ENCODE results near the gene ARG1. TPM values are rescaled to one million over a fixed set of nuclear protein-coding genes. Genes with fewer than 3 reads are reported as not detected.

ARG1 gene
- polyA plus RNA-seq, 1 of the 3 experiments (the other 2 are of a cell fraction) = not detected

GRCh38 chr6:131574133-131574532 is 1.1 kb downstream of the ARG1 start:
- Histone ChIP-seq H3K9me2 (no peaks in the 10 kb centered on the region; the same call in 1 of the 2 replicates), H3F3A (replicated peaks; ENCODE audit: insufficient read depth) (no peaks in the 10 kb centered on the region), H3K4me2 (no peak overlapping the region), H3K27me3 (ENCODE audit: insufficient read depth) (no peaks in the 10 kb centered on the region), H3K27ac (ENCODE audit: low read depth in 2 of 2, low read length in 1 of 2) (no peak overlapping the region), H3K79me2 (ENCODE audit: insufficient read depth) (no peaks in the 10 kb centered on the region), H4K20me1 (ENCODE audit: insufficient read depth) (no peaks in the 10 kb centered on the region), H3K4me1 (ENCODE audit: control insufficient read depth in 1 of 2, insufficient read depth in 2 of 2, low read depth in 1 of 2, low read length in 1 of 2) (no peaks in the 10 kb centered on the region), H3K4me3 (ENCODE audit: low read depth in 2 of 2, low read length in 1 of 2) (no peak overlapping the region), H2AFZ (ENCODE audit: low read depth) (no peak overlapping the region), H3K9ac (no peak overlapping the region), H3K9me3 (no peaks in the 10 kb centered on the region), H3K36me3 (replicated peaks in 1 of 2; ENCODE audit: control insufficient read depth in 1 of 2, insufficient read depth in 2 of 2, low read length in 1 of 2) (peaks cover 3 to 7% of the 10 kb centered on the region in 2 experiments)
- DNase-seq = no peak
- TF ChIP-seq POLR2AphosphoS5 (IDR thresholded peaks at IDR 0.05; ENCODE audit: low read depth, low read length) (no peak), MXI1 (IDR thresholded peaks at IDR 0.05; ENCODE audit: low read depth, low read length) (no peak), GATA2 (CRISPR knock-in tag; IDR thresholded peaks at IDR 0.05) (no peak), RFX5 (IDR thresholded peaks at IDR 0.05; ENCODE audit: low read length) (no peak), JUND (IDR thresholded peaks at IDR 0.05) (no peak), RAD21 (IDR thresholded peaks at IDR 0.05; ENCODE audit: low read length) (no peak), USF1 (IDR thresholded peaks at IDR 0.05; ENCODE audit: borderline replicate concordance, low read depth) (no peak)
- ChIA-PET POLR2A (no interaction called here), CTCF (interaction anchor here (1.4 kb wide), 1 partner anchor 12 kb away, joined by 4 read pairs; no protein-coding TSS in a partner anchor)
- WGBS (ENCODE audit: low lambda C conversion rate) = 64% methylated on average over 2 of the region's 2 CpGs

- Histone ChIP-seq H3F3A (replicated peaks; ENCODE audit: insufficient read depth) (no peaks in the 10 kb centered on the region), H3K27ac (ENCODE audit: low read depth in 2 of 2, low read length in 1 of 2) (no peak overlapping the region), H2AFZ (ENCODE audit: low read depth) (no peak overlapping the region), H3K36me3 (replicated peaks in 1 of 2; ENCODE audit: control insufficient read depth in 1 of 2, insufficient read depth in 2 of 2, low read length in 1 of 2) (peaks cover 3 to 7% of the 10 kb centered on the region in 2 experiments), H3K9me2 (no peaks in the 10 kb centered on the region; the same call in 1 of the 2 replicates), H3K4me2 (no peak overlapping the region), H3K27me3 (ENCODE audit: insufficient read depth) (no peaks in the 10 kb centered on the region), H3K4me1 (ENCODE audit: control insufficient read depth in 1 of 2, insufficient read depth in 2 of 2, low read depth in 1 of 2, low read length in 1 of 2) (no peaks in the 10 kb centered on the region), H3K9ac (no peak overlapping the region), H4K20me1 (ENCODE audit: insufficient read depth) (no peaks in the 10 kb centered on the region), H3K9me3 (no peaks in the 10 kb centered on the region), H3K79me2 (ENCODE audit: insufficient read depth) (no peaks in the 10 kb centered on the region), H3K4me3 (ENCODE audit: low read depth in 2 of 2, low read length in 1 of 2) (no peak overlapping the region)
- POLR2A ChIA-PET = no interaction called here
- CTCF ChIA-PET = interaction anchor here (1.8 kb wide), 1 partner anchor 8 kb away, joined by 4 read pairs; no protein-coding TSS in a partner anchor
- WGBS (ENCODE audit: low lambda C conversion rate) = 90% methylated on average over 4 of the region's 4 CpGs
- no peak for DNase-seq
- TF ChIP-seq FOXM1 (IDR thresholded peaks at IDR 0.05; ENCODE audit: low read depth) (no peak), JUND (IDR thresholded peaks at IDR 0.05) (no peak), USF2 (IDR thresholded peaks at IDR 0.05; ENCODE audit: borderline replicate concordance, low read depth, low read length) (no peak), MEF2A (IDR thresholded peaks at IDR 0.05; ENCODE audit: borderline replicate concordance, low read depth) (no peak), SMC3 (IDR thresholded peaks at IDR 0.05; ENCODE audit: low read depth, low read length) (no peak), FOSL2 (IDR thresholded peaks at IDR 0.05; ENCODE audit: borderline replicate concordance, low read depth) (no peak), RAD21 (IDR thresholded peaks at IDR 0.05; ENCODE audit: low read length) (no peak), NFIC (IDR thresholded peaks at IDR 0.05; ENCODE audit: borderline replicate concordance) (no peak), GABPA (IDR thresholded peaks at IDR 0.05; ENCODE audit: low read depth) (no peak), YY1 (IDR thresholded peaks at IDR 0.05; ENCODE audit: low read depth) (no peak), CHD2 (IDR thresholded peaks at IDR 0.05; ENCODE audit: low read length, partially characterized antibody) (no peak), MXI1 (IDR thresholded peaks at IDR 0.05; ENCODE audit: low read depth, low read length) (no peak), EZH2phosphoT487 (IDR thresholded peaks at IDR 0.05; ENCODE audit: borderline replicate concordance, low read depth) (no peak), RCOR1 (IDR thresholded peaks at IDR 0.05; ENCODE audit: low read length) (no peak), TCF12 (IDR thresholded peaks at IDR 0.05) (no peak)
- TF ChIP-seq, protein P1, sequence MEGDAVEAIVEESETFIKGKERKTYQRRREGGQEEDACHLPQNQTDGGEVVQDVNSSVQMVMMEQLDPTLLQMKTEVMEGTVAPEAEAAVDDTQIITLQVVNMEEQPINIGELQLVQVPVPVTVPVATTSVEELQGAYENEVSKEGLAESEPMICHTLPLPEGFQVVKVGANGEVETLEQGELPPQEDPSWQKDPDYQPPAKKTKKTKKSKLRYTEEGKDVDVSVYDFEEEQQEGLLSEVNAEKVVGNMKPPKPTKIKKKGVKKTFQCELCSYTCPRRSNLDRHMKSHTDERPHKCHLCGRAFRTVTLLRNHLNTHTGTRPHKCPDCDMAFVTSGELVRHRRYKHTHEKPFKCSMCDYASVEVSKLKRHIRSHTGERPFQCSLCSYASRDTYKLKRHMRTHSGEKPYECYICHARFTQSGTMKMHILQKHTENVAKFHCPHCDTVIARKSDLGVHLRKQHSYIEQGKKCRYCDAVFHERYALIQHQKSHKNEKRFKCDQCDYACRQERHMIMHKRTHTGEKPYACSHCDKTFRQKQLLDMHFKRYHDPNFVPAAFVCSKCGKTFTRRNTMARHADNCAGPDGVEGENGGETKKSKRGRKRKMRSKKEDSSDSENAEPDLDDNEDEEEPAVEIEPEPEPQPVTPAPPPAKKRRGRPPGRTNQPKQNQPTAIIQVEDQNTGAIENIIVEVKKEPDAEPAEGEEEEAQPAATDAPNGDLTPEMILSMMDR (IDR thresholded peaks at IDR 0.05) = no peak
- TF ChIP-seq, protein P2, sequence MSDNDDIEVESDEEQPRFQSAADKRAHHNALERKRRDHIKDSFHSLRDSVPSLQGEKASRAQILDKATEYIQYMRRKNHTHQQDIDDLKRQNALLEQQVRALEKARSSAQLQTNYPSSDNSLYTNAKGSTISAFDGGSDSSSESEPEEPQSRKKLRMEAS (IDR thresholded peaks at IDR 0.05; ENCODE audit: low read depth) = no peak
- TF ChIP-seq, protein P3, sequence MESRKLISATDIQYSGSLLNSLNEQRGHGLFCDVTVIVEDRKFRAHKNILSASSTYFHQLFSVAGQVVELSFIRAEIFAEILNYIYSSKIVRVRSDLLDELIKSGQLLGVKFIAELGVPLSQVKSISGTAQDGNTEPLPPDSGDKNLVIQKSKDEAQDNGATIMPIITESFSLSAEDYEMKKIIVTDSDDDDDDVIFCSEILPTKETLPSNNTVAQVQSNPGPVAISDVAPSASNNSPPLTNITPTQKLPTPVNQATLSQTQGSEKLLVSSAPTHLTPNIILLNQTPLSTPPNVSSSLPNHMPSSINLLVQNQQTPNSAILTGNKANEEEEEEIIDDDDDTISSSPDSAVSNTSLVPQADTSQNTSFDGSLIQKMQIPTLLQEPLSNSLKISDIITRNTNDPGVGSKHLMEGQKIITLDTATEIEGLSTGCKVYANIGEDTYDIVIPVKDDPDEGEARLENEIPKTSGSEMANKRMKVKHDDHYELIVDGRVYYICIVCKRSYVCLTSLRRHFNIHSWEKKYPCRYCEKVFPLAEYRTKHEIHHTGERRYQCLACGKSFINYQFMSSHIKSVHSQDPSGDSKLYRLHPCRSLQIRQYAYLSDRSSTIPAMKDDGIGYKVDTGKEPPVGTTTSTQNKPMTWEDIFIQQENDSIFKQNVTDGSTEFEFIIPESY (IDR thresholded peaks at IDR 0.05; ENCODE audit: borderline replicate concordance, low read depth) = no peak
Observed at GRCh38 chr6:131574686-131575085, 1.7 kb downstream of the ARG1 start.
